Measurements from ENCODE around the gene TTLL11.

The TTLL11 gene

DNA sequence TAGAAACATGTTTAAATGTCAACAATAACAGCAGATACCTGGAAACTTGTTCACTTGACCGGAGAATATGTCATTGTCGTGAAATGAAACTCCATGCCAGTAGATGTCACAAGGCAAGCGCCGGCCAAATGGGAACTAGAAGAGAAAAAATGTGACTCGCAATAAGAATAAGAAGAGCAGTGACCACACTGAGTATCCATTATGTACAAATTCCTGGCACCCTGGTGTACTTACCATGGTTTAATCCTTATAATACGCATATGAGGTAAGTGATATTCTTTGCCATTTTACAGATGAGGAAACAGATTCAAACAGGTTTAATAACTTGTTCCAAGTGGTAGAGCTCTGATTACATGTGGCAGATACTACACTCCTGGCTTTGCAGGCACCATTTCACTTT lies 53.9 kb downstream of the TTLL11 start:
- H3K4me3 ChIP-seq (ENCODE audit: low read length): no peak overlapping the region
- no peak for DNase-seq (ENCODE audit: low read depth)
- TF ChIP-seq, protein P1, sequence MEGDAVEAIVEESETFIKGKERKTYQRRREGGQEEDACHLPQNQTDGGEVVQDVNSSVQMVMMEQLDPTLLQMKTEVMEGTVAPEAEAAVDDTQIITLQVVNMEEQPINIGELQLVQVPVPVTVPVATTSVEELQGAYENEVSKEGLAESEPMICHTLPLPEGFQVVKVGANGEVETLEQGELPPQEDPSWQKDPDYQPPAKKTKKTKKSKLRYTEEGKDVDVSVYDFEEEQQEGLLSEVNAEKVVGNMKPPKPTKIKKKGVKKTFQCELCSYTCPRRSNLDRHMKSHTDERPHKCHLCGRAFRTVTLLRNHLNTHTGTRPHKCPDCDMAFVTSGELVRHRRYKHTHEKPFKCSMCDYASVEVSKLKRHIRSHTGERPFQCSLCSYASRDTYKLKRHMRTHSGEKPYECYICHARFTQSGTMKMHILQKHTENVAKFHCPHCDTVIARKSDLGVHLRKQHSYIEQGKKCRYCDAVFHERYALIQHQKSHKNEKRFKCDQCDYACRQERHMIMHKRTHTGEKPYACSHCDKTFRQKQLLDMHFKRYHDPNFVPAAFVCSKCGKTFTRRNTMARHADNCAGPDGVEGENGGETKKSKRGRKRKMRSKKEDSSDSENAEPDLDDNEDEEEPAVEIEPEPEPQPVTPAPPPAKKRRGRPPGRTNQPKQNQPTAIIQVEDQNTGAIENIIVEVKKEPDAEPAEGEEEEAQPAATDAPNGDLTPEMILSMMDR (conservative IDR thresholded peaks at IDR 0.05; ENCODE audit: low read depth, low read length): no peak

DNA sequence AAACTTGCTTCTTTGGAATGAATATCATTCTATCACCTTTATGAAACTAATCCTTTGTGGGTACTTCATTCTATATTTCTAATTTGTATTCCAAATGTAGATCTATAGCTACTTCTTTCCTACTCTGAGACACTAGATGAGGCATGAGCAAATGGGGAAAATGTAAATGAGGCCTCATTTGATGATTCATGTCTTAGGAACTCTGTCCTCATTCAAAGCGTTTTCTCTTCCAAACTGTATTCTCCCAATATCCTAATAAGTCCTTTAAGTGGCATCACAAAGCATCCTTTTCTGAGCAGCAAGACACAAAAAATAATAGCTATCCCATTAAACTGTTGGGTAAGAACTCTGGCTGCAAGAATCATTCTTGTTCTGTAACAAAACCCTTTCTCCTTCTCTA lies 56.1 kb downstream of the TTLL11 start:
- H3K4me3 ChIP-seq (ENCODE audit: low read length): no peak overlapping the region
- no peak for DNase-seq (ENCODE audit: low read depth)
- TF ChIP-seq, protein P1 (conservative IDR thresholded peaks at IDR 0.05; ENCODE audit: low read depth, low read length): no peak

DNA sequence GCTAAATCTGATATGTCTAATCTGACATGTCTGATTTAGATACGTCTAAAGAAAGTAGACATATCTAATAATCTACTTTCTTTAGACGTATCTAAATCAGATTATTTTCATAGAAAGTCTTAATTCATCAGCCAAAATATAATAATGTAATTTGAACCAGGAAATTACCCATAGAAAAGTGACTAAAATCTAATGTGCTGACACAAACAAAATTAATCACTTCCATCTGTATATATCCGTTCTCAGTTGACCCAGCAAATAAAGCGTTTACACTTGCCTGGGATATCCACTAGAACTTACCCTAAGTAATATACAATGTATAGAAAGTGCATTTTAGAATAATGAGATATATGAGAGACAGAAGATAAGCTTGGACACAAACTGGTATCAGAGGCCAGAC lies 56.7 kb downstream of the TTLL11 start:
- no peak overlapping the region for H3K4me3 ChIP-seq (ENCODE audit: low read length)
- no peak for DNase-seq (ENCODE audit: low read depth)
- TF ChIP-seq, protein P1 (conservative IDR thresholded peaks at IDR 0.05; ENCODE audit: low read depth, low read length): no peak

DNA sequence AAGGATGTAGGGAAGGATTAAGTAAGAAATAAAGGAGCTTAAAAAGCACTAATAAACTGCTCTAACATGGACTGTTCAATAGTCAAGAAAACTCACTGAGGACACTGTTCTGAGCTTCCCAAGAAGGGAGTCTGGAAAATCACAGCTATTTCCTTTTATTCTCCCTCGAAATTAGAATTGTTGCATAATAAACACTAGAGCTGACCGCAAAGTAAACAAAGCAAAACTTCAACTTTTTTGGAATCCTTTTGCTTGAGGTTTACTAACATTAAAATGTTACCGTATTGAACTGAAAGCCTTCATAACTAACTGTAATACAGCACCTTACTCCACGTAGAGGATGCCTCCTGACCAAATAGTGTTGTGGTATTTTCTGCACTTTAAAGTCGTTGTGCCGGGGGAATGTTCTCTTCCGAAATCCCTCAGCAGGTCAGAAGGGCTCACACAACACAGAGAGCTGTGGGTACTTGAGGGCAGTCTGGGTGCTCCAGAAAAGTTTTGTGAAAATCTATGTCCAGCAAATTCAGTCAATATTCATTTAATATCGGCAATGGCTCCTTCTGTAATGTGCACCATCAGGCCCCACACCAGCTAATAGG lies 59.2 kb downstream of the TTLL11 start:
- TF ChIP-seq, protein P1 (conservative IDR thresholded peaks at IDR 0.05; ENCODE audit: low read depth, low read length): no peak
- H3K4me3 ChIP-seq (ENCODE audit: low read length): no peak overlapping the region
- no peak for DNase-seq (ENCODE audit: low read depth)

DNA sequence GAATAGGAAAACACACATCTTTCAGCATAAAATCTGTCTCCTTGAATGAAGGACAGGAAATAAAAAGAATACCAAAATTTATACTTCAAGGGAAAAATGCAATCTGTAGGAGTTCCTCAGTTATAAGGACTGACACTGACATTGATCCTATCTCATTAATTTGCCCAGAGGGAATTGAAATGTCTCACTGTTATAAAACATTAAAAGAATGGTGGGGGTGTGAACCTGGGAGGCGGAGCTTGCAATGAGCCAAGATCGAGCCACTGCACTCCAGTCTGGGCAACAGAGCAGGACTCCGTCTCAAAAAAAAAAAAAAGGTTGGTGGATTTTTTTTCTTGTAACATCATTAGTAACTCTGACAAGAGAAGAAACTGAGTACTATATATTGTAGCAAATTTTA lies 60.8 kb downstream of the TTLL11 start:
- TF ChIP-seq, protein P1 (conservative IDR thresholded peaks at IDR 0.05; ENCODE audit: low read depth, low read length): no peak
- DNase-seq (ENCODE audit: low read depth): no peak
- no peak overlapping the region for H3K4me3 ChIP-seq (ENCODE audit: low read length)

DNA sequence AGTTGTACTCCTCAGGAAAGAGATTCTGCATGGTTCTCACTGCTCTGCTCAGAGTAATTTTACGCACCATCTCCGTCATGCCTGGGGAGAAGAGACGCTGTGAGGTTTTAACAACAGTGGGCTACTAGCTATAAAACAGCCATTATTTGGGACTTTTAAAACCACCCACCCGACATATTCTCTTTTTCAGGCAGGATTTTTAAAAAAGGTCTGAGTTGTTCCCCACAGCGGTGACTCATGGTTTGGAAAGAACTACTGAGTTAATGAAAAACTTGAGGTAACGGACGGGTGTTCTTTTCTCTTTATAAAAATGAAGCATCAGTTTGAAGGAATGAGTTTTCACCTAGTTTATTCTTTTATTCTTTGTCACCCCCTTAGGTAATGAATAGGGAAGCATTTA lies 61.3 kb downstream of the TTLL11 start:
- TF ChIP-seq, protein P1 (conservative IDR thresholded peaks at IDR 0.05; ENCODE audit: low read depth, low read length): no peak
- no peak overlapping the region for H3K4me3 ChIP-seq (ENCODE audit: low read length)
- no peak for DNase-seq (ENCODE audit: low read depth)

DNA sequence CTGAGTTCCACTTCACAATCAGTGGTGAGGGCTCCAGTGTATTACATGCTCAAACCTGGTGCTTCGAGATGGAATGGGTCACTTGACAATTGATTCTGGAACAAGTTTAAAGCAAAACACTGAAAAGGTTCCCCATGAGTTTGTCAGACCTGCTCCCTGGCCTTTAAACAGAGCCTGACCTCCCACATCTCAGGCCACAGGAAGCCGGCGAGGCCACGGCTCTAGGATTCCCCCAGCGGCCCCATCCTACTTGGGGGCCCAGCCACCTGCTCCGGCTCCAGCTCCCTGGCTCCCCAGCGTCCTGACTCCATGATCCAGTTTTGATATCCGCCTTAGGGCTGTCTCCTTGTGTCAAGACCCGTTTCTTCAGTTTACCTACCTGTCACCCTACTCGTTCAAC lies 62.0 kb downstream of the TTLL11 start:
- TF ChIP-seq, protein P1 (conservative IDR thresholded peaks at IDR 0.05; ENCODE audit: low read depth, low read length): no peak
- H3K4me3 ChIP-seq (ENCODE audit: low read length): no peak overlapping the region
- DNase-seq (ENCODE audit: low read depth): no peak

All from retinal pigment epithelial cell (primary cell).